Stimulated activated CD8-positive, alpha-beta memory T cell treated with anti-CD3 and anti-CD28 coated beads, Interleukin-4, amount 100 ng/mL, for 24 hours (primary cell): ENCODE results near the gene LRRC4.

Experiments used
- DNase-seq: peaks from one replicate; pipeline ENCODE4 v3.0.0-alpha.2; 2020; ENCODE audit warnings: low read depth

LRRC4 gene

DNA sequence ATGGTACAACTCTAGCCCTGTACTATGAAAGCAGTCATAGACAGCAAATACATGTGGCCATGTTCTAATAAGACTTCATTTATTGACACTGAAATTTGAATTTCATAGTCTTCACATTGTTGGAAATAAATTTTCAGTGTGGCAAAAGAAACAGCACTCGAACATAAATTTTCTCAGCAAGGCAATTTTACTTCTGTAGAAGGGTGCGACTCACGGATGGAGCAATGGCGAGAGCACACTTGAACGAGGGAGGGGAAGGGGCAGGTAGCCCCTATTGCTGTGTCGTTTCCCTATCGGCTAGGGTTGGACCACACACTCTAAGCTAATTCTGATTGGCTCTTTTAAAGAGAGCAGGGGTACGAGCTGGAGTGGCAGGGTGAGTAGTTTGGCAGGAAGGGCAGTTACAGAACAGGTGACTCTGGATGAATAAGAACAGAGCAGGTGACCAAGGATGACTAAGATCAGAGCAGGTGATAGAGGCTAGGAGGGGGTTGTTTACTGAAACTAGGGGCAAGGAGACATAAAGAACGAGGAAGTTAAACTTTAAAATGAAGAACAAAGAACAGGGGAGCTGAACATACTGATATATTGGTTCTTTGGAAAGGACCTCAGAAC, 52.0 kb downstream of the LRRC4 start:
- no peak for DNase-seq

DNA sequence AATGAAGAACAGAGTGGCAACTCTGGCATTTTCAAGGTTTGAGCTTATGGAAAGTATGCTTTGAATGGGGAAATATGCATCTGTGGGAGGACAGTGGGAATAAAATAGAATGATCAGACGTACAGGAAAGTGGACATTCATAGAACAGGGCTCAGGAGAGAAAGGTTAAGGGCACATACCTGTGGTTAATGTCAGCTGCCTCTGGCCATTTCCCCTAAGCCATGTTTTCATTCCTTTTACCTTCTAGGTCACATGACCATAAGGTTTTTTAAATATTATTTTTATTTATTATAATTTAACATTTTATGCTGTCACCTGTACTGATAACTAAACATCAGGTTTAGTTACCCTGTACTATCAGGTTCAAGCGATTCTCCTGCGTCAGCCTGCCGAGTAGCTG, 52.8 kb downstream of the LRRC4 start:
- DNase-seq: no peak
